HG03196 (cell line): ENCODE results near the gene PRSS57.
"Not testable (repeated sequence)": the region's sequence is repeated elsewhere in the genome, so short reads cannot be mapped to it uniquely, and the experiment has no call there.

Experiments used
- ATAC-seq: cut with Tn5 transposase; IDR thresholded peaks from one replicate; pipeline ENCODE4 v1.9.1; 2021; ENCODE audit not compliant: unreplicated experiment

PRSS57 gene

DNA sequence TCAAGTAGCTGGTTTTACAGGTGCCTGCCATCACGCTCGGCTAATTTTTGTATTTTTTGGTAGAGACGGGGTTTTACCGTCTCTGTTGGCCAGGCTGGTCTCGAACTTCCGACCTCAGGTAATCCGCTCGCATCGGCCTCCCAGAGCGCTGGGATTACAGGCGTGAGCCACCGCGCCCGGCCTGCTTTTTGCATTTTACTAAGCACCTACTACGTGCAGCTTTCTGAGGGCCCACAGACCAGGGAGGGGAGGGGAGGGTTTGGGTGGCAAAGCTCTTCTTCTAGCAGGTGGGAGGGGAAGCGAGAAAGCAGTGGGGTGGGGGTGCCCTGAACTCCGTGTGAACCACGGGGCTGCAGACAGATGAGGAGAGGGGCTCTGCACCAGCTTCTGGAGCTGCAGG, 28.5 kb upstream of the PRSS57 start:
- no peak for ATAC-seq

DNA sequence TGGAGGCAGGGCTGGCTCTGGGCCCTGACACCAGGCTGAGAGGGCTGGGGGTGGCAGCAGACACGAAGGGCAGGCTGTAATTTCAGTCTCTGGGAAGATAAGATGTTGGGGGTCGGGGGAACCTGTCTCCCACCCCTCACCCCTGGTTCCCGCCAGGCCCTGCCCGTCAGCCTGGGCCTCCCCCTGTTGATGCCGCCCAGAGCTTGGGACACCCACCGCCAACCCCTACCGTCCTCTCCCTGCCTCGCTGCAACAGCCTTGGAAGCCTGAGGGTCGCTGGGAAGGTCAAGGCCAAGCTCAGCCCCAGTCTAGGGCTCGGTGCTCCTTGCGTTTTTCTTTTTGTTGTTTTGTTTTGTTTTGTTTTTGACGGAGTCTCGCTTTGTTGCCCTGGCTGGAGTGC, 28.0 kb upstream of the PRSS57 start:
- no peak for ATAC-seq

DNA sequence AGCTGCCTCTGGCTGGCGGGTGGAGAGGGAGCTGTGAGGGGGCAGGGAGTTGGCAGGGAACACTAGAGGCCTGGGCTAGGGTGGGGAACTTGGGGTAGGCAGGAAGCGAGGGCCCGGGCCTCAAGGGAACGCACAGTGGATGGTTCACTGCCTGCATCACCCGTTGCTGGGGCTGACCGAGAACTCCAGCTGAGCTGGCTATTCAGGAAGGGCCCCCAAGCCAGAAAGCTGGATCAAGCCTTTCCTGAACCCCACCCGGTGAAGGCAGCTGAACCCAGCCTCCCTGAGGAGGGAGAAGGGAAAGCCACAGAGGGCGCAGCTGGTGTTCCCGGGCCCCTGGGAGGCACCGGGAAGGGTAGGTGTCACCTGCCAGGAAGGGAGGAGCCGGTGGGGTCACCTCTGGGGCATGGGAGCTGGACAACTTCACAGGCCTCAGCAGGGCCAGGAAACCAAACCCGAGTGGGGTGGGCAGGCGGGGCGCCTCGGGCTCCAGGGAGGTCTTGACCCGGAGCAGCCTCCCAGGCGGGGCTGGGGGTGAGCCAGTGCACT, 27.4 kb upstream of the PRSS57 start:
- ATAC-seq = no peak

DNA sequence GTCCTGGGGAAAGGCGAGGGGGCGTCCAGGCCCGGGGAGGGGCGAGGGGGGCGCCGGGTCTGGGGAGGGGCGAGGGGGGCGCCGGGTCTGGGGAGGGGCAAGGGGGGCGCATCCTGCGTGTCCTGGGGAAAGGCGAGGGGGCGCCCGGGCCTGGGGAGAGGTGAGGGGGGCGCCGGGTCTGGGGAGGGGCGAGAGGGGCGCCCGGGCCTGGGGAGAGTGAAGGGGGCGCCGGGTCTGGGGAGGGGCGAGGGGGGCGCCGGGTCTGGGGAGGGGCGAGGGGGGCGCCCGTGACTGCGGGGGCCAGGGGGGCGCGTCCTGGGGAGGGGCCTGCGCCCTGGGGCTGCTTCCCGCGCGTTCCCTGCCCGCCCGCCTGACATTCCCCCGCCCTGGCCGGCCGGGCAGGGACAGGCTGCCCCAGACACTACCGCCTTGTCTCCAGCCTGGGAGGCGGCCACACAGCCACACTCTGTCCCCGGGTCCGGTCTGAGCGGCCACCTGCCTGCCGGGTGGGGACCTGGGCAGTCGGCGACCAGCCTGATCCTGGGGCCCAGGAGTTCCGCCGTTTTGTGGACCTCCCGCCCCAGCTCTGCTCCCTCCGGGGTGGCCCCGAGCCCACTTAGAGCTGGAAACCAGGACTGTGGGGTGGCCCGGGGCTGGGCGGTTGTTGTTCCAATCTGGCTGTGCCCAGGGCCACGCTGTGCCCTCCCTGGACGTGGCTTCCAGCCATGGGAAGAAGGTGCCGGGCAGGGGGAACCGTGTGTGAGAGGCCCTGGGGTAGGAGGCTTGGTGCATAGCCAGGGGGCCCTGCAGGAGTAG, 25.3 kb upstream of the PRSS57 start:
- no peak for ATAC-seq

DNA sequence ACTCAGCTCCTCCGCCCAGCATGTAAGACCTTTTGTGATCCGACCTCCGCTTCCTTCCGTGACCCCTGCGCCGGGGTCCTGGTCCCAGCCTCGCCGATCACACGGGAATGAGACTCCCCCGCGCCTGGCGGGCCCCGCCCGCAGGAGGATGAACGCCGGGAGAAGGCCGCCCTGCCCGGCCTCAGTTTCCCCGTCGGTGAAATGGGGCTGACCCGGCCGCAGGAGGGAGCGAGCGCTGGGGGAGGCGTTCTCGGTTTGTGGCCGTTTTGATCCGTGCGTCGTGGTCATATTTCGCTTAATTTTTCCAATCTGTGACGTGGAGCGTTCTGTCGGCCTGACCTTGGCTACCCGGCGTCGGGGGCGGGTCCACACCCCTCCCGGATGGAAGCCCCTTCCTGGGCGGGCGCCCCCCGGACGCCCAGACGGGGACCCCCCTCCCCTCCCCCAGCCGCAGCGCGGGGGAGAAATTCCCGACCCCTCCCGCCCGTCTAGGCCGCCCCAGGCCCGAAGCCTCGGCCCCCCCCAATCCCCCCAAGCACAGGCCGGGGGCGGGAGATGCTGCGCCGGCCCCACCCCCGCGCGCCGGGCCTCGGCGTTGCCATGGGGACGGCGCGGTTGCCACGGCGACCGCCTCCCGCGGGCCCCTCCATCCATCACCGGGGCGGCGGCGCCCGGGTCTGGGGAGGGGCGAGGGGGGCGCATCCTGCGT, 24.5 kb upstream of the PRSS57 start:
- no peak for ATAC-seq

DNA sequence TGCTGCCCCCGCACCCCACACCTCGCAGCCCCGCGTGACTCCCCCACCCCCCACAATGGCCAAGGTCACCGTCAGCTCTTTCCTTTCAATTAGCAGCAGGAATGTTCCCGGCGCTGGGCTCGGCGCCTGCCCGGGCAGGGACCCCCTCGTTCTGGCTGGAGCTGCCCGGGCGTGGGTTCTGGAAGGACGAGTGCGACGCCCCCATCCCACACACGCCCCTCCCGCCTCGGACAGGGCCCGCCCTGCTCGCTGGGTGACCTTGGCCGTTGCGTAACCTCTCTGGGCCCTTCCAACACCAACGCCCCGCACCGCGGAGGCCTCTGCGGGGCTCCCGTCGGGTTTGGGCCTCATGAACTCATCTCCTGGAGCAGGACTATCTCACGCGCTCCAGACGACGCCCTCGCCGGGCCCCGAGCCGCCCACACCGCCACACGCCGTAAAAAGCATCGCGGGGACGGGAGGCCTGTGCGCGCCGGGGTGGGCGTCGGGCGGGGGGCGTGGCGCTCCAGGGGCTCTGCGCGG, 23.8 kb upstream of the PRSS57 start:
- ATAC-seq = no peak

DNA sequence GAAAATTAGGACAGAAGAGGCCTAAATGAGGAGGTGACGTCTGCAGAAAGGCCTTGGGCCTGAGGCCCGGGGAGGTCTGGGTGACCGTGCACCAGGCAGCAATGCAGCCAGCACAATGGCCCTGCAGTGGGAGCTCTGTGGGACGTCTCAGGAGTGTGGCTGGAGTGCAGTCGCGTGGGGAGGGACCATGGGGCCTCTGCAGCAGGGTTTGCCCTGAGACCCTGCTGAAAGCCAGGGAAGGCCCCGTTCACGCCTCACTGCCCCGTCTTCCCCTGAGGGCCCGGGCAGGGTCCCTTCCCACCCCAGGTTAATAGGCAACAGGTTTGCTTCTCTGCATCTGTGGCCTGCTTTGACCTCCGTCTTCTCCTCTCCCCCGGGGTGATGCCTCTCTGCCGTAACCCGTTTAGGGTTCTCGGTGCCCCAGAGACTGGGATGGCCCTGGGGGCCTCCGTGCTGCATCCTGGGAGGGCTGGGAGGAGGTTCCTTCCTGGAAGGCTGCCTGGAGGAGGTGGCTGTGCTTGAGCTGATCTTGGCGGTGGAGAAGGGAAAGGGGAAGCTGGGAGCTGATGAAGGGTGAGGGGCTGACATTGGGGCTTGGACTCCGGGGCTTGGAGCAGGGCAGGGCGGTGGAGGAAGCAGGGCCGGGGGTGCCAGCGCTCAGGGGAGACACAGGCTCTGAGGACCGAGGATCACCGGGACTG, 23.1 kb upstream of the PRSS57 start:
- ATAC-seq = no peak

DNA sequence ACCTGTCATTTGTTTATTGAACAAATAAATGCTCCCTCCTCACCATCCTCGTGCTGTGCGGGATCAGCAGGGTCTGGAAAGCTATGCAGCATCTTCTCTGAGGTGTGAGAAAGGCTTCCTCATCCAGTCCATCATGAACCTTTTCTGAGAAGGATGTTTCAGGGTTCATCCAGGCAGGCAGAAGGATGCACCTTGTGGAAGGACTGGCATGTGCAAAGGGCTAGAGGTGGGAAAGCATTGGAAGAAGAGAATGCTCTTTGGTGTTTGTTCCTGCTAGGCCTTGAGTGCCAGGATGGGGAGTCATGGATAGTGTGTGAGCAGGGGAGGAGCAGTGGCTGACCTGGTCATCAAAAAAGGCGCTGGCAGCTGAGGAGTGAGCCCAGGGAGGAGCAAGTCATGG, 20.1 kb upstream of the PRSS57 start:
- ATAC-seq = no peak

DNA sequence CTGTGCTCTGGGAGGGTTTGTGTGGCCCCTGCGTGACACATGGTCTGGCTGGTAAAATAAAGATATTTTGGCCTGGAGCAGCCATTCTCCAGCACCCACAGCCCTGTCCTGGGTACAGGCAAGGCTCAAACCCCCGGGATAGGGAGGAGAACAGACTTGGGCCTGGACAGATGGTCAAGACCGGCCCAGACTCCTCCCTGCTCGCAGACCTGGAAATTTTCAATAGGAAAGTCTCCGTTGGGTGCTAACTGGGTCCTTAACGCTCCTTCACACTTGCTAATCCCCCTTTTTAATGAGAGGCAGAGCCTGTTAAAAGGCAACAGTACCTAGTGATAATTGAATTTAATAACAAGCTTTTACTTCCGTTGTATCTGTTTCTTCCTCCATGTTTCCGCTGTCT, 16.0 kb upstream of the PRSS57 start:
- ATAC-seq = no peak

DNA sequence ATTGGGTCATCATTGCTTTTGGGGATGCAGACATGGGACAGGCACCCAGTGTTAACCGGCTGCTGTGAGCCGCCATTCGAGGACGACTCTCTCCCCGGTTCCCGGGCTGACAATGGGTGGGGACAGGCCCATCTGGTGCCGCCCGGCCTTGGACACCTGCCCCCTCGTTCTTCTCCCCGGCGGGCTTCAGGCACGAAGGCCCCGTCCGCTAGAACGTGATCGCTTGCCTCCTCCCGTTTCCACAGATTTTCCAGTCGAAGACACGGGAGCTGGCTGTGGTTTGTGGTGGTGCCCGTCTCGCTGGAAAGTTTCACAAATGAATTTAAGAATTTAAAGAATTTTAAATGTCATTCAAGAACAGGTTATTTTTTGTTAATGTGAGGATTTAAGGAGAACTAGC, 15.5 kb upstream of the PRSS57 start:
- no peak for ATAC-seq

DNA sequence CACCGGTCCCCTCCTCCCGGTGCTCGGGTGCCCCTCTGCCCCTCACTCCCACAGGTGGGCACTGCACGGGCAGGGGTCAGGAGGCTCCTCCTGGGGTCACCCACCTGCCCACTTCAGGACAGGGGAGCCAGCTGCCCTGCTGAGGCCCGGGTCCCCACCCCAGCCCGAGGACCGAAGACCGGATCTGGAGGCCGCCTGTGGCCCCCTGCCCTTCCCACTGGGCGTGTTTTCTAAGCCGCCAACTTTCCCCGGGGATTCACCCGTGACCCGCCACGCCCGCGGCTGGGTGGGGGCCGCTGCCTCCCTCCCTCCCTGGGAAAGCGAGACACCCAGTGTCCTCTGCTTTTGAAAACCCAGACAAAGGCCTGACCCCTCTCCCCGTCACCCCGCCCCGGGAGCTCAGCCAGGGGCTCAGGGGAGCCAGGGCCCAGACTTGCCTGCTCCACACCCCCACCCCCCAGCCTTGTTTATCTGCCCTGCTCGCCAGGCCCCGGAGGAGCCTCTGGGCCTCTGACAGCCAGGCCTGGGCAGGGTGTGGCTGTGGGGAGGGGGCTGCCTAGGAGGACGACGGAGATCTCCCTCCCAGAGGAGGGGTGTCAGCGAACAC, 14.8 kb upstream of the PRSS57 start:
- ATAC-seq = no peak

DNA sequence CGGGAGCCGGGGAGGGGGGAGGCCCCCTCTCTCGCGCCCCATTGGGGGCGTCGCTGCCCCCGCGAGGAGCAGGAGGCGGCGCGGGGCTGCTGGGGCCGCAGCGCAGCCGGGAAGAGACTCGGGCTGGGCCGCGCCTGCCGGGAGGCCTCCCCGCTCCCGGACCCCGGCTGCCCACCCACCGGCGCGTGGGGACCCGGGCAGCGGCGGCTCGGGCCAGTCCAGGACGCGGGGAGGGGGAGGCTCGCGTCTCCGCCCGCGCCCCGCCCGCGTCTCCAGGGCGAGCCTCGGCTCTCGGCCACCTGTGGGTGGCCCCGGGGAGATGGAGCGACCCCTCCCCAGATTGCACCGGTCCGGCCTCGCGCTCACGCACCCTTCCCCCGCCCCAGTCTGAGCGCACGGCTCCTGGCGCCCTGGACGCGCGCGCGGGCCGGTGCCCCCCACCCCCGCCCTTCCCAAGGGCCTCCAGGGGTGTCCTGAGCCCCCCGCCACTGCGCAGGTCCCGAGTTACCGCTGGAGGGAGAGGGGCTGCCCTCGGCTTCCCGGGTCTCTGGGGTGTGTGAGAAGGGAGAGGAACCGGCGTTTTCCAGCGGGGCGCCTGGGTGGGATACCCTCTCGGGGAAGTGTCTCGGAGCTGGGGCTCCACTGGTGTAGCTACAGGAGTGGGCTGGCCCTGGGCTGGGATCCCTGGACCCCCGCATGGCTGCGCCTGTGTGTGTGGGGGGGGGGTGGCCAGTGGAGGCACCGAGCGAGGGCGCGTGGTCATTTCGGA, 14.1 kb upstream of the PRSS57 start:
- ATAC-seq = no peak

DNA sequence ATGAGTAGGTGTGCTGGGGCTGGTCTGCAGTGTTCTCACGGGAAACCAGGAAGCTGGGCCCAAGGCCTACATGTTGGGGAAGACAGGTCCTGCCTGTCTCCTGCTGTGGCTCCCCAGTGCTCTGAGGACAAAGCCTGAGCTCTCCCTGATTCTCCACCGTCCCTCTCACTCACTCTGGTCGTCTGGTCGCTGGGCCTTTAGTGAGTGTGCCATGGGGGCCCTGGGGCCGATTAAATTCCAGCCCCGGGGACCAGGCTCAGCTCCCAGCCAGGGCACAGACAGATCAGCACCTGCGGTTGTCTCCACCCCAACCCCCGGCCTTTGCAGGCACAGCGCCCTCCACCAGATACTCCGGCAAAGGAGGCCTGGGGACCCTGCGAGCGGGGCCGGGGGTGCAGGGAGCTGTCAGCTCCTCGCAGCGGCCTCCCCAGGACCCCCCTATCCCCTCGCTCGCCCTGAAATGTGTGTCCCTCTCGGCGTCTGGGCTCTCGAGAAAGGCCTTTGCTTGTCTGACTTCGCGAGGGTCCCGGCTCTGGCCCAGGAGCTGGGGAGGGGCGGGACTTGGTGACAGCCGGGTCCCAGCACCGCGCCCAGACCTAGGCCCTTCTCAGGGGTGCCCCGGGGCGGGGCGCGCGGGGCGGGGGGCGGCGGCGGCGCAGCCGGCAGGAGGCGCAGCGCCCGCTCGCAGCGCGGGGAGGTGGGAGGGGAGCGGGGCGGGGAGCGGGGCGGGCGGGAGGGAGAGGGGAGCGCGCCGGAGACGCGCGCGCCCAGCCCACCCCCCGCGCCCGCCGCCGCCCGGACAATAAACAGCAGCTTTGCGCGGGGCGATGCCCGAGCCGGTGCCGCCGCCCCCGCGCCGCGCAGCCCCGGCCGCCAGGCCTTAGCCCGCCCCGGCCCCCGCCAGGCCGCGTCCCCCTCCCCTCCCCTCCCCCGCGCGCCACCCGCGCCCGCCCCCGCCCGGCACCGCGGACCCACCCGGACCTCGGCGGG, 13.2 kb upstream of the PRSS57 start, which contains the start of gene PALM:
Gene PALM, plus strand, starts transcription at position 782 of the 990 bp plus-strand sequence. CDS start 212 bp downstream, outside the sequence.
- no peak for ATAC-seq

DNA sequence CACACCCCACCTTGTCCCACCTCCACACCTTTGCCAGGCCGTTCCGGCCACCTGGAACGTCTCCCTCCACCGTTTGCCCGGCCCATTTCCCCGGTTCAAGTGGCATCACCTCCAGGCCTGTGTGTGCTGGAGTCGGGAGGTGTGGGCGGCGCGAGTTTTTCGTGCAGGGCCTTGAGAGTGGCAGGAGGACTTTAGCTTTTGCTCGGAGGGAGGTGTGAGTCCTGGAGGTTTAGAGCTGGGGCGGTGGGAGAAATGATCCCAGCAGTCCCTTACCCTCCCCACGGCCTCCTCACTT, 9.1 kb upstream of the PRSS57 start:
- no peak for ATAC-seq

DNA sequence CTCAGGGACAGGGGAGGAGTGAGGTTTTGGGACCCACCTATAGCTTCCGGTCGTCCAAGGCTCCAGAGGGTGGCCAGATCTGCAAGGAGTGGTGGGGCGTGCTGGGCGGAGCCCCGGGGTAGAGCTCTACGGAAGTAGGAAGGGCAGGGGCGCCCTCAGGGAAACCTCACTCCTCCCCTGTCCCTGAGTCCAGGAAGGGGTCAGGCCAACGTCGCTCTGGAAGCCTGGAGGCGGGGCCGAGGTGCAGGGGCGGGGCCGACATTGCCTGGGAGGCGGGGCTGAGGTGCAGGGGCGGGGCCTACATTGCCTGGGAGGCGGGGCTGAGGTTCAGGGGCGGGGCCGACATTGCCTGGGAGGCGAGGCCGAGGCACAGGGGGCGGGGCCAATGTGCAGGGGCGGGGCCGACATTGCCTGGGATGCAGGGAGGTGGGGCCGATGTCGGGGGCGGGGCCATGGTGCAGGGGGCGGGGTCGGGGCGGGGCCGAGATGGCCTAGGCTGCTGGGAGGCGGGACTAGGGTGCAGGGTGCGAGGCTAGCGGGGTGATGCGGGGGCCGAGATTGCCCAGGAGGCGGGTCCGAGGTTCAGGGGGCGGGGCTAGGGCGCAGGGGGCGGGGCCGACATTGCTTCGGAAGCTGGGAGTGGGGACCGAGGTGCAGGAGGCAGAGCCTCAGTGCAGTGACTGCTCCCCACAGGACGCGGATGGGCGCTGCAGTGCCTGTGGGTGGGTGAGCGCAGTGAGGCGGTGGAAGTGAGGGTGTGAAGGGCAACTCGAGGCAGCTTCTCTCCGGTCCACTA, 8.6 kb upstream of the PRSS57 start:
- no peak for ATAC-seq

DNA sequence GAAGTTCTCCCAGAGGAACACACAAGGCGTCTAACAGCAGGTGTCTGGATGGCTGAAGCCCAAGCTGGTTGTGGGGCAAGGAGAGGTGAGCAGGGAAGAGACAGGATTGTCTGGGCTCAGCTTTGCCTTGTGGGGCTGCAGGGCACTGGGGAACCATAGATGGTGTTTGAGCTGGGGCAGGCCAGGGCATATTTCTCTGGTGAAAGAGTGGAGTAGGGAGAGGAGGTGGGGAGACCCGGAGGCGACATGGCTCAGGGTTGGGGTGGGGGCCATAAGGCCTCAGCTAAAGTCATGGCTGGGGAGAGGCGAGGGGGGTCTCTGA, 8.0 kb upstream of the PRSS57 start:
- no peak for ATAC-seq

DNA sequence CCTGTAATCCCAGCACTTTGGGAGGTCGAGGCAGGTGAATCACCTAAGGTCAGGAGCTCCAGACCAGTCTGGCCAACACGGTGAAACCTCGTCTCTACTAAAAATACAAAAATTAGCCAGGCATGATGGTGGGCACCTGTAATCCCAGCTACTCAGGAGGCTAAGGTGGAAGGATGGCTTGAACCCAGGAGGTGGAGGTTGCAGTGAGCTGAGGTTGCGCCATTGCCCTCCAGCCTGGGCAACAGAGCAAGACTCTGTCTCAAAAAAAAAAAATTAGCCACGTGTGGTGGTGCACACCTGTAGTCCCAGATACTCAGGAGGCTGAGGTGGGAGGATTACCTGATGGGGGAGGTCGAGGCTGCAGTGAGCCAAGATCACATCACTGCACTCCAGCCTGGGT, 7.6 kb upstream of the PRSS57 start:
- ATAC-seq = not testable (repeated sequence)

DNA sequence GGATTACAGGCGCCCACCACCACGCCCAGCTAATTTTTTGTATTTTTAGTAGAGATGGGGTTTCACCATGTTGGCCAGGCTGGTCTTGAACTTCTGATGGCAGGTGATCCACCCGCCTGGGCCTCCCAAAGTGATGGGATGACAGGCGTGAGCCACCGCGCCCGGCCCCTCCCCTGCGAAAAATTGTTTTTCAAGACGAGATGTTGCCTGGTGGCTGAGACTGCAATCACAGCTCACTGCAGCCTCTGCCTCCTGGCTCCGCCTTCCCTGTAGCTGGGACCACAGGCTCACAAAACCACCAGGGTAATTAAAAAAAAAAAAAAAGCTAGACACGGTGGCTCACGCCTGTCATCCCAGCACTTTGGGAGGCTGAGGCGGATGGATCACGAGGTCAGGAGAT, 4.6 kb upstream of the PRSS57 start:
- ATAC-seq = not testable (repeated sequence)
